ENCODE results near the gene HOMER2. TPM values are rescaled to one million over a fixed set of nuclear protein-coding genes. Genes with fewer than 3 reads are reported as not detected.

HOMER2 gene
- total and polyA plus RNA-seq, 8 donors = 2.9 to 144 (median 70.7) TPM

DNA sequence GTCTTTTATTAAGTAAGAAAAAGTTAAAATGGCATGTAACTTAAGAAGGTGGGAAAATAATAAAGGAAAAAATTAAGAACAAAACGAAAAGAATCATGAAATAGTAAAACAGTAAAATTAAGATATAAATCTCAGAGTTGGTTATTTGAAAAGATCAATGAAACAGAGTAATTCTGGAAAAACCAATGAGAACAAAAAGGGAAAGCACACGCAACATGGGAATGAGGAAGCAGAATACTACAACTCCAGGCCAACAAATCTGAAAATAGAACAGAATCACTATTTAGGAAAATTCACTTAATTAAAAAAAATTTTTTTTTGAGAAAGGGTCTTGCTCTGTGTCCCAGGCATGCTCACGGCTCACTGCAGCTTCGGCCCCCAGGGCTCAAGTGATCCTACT is 112.4 kb downstream of the HOMER2 start:
- TF ChIP-seq POLR2AphosphoS5 (IDR thresholded peaks at IDR 0.05) (no peak), EP300 (IDR thresholded peaks at IDR 0.05) (no peak), POLR2A (IDR thresholded peaks at IDR 0.05) (no peak)
- no peaks in the 10 kb centered on the region for H3K27me3 ChIP-seq
- H3K4me3 ChIP-seq = no peak overlapping the region
- no peak overlapping the region for H3K27ac ChIP-seq
- WGBS, 5 donors = 95 to 99% (median 97%) methylated on average over 4 of the region's 4 CpGs
- no peak for DNase-seq
- no peaks in the 10 kb centered on the region for H3K9me3 ChIP-seq
- H3K36me3 ChIP-seq = peaks cover 31 to 54% (median 51%) of the 10 kb centered on the region in 4 donors
- no peaks in the 10 kb centered on the region for H3K4me1 ChIP-seq
- intact Hi-C loops (cut with DNase I; ENCODE audit: low total_unique reads) = no loop called here

DNA sequence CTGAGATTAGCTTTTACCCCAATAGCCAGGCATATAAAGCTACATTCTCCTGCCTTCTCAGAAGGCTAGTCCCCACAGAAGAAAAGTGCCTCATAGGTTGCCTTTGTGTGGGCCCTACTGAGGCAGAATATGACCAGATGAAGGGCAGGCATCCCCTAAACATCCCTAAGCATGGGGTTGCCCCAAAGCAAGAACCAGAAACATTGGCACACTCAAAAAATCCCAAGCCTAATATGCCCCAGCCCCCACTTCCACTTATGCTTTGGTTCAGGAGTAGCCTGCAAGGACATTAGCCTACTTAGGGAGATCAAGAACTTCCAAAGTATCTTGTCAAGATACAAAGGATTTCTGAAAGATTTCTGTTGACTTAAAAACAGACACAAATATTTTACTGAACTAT is 113.4 kb downstream of the HOMER2 start:
- H3K27me3 ChIP-seq = no peaks in the 10 kb centered on the region
- H3K4me3 ChIP-seq = no peak overlapping the region
- no peak for DNase-seq
- H3K36me3 ChIP-seq = peaks cover 41 to 64% (median 58%) of the 10 kb centered on the region in 4 donors
- no peak overlapping the region for H3K27ac ChIP-seq
- intact Hi-C loops (cut with DNase I; ENCODE audit: low total_unique reads) = no loop called here
- no peak for TF ChIP-seq POLR2A (IDR thresholded peaks at IDR 0.05)
- no peak for TF ChIP-seq EP300 (IDR thresholded peaks at IDR 0.05)
- TF ChIP-seq POLR2AphosphoS5 (IDR thresholded peaks at IDR 0.05) = no peak
- TF ChIP-seq, protein P1, sequence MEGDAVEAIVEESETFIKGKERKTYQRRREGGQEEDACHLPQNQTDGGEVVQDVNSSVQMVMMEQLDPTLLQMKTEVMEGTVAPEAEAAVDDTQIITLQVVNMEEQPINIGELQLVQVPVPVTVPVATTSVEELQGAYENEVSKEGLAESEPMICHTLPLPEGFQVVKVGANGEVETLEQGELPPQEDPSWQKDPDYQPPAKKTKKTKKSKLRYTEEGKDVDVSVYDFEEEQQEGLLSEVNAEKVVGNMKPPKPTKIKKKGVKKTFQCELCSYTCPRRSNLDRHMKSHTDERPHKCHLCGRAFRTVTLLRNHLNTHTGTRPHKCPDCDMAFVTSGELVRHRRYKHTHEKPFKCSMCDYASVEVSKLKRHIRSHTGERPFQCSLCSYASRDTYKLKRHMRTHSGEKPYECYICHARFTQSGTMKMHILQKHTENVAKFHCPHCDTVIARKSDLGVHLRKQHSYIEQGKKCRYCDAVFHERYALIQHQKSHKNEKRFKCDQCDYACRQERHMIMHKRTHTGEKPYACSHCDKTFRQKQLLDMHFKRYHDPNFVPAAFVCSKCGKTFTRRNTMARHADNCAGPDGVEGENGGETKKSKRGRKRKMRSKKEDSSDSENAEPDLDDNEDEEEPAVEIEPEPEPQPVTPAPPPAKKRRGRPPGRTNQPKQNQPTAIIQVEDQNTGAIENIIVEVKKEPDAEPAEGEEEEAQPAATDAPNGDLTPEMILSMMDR (IDR thresholded peaks at IDR 0.05) = no peak
- H3K4me1 ChIP-seq = peaks cover 0 to 1% (median 0%) of the 10 kb centered on the region in 4 donors
- no peaks in the 10 kb centered on the region for H3K9me3 ChIP-seq

DNA sequence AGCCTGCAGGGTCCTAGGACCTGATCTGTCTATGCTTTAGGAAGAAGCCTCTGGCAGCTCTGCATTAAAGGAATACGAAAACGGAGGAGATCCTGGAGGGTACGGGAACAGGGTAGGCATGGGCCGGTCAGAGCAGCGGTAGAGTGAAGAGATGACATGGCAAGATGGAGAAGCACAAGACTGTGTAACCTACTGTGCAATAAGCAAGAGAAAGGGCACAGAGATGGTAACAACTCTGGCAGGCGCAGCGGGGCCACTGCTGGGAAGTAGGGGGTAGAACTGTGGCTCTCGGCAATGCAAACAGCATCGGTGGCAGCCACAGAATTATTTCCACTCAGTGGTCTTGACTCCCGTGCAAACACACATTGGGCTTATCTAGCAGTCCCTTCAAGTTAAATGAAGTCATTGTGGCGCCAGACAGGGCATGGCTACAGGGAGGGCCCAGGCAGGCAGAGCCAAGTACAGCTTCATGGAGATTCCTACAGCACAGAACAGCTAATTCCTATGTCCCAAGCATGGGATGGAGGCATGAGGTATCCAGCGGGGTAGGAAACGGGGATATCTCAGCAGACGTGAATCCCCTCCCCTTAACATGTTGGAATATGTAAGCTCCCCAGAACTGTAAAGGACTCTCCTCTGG is 114.3 kb downstream of the HOMER2 start:
- H3K27ac ChIP-seq = no peak overlapping the region
- WGBS, 5 donors = 89 to 96% (median 90%) methylated on average over 14 of the region's 14 CpGs
- TF ChIP-seq, protein P1 (IDR thresholded peaks at IDR 0.05) = no peak
- TF ChIP-seq EP300 (IDR thresholded peaks at IDR 0.05) (no peak), POLR2A (IDR thresholded peaks at IDR 0.05) (no peak), POLR2AphosphoS5 (IDR thresholded peaks at IDR 0.05) (no peak)
- peaks cover 0 to 9% (median 5%) of the 10 kb centered on the region in 4 donors for H3K4me1 ChIP-seq
- H3K4me3 ChIP-seq = no peak overlapping the region
- DNase-seq = no peak
- no peaks in the 10 kb centered on the region for H3K27me3 ChIP-seq
- intact Hi-C loops (cut with DNase I; ENCODE audit: low total_unique reads) = no loop called here
- H3K9me3 ChIP-seq = no peaks in the 10 kb centered on the region
- H3K36me3 ChIP-seq = peaks cover 50 to 67% (median 63%) of the 10 kb centered on the region in 4 donors

DNA sequence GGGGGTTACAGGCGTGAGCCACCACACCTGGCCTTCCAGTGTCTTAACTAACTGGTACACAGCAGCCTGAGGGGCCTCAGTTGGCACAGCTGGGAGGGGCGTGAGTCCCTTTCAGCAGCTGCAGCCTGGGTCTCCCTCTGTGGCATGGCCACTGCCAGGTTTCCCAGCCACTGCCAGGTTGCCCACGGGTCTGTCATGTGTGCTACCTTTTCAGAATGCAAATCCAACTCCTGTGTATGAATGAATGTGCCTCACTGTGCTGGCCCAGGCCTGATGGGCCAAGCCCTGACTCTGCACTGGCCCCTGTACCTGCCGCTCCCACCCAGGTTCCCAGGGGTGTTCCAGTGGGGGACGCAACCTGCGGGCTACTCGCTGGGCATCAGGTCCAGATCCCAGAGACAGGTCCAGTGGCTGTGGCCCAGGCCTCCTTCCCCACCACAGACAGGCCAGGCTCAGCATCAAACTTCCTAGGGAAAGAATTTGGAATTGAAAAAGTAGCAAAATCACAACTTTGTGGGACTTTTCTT is 117.1 kb downstream of the HOMER2 start:
- DNase-seq = no peak
- intact Hi-C loops (cut with DNase I; ENCODE audit: low total_unique reads) = no loop called here
- Histone ChIP-seq H3K36me3 (peaks cover 64 to 87% (median 83%) of the 10 kb centered on the region in 4 donors), H3K9me3 (no peaks in the 10 kb centered on the region), H3K4me3 (no peak overlapping the region), H3K27me3 (no peaks in the 10 kb centered on the region), H3K27ac (no peak overlapping the region), H3K4me1 (peaks cover 15 to 30% (median 18%) of the 10 kb centered on the region in 4 donors)
- TF ChIP-seq POLR2AphosphoS5 (IDR thresholded peaks at IDR 0.05) = no peak
- no peak for TF ChIP-seq EP300 (IDR thresholded peaks at IDR 0.05)
- TF ChIP-seq POLR2A (IDR thresholded peaks at IDR 0.05) = no peak
- TF ChIP-seq, protein P1 (IDR thresholded peaks at IDR 0.05) = no peak
- 94 to 98% (median 97%) methylated on average over 4 to 7 of the region's 7 CpGs for WGBS, 5 donors

DNA sequence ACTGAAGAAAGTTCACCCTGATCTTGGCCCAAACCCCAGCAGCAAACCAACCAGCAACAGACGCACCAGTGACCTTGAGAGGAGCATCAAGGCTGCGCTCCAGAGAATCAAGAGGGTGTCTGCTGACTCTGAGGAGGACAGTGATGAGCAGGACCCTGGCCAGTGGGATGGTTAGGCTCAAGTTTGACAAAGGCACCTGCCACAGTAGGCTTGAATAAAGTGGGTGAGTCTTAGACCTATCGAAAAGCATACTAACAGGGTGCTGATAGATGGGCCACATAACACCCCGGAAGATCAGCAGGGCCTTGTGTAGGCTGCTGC is 119.2 kb downstream of the HOMER2 start:
- intact Hi-C loops (cut with DNase I; ENCODE audit: low total_unique reads) = no loop called here
- DNase-seq = no peak
- Histone ChIP-seq H3K4me3 (no peak overlapping the region), H3K27ac (peak overlapping the region in 4 of 5 donors; percentile 1 to 59 (median 30)), H3K36me3 (peaks cover 72 to 100% (median 100%) of the 10 kb centered on the region in 4 donors), H3K9me3 (no peaks in the 10 kb centered on the region), H3K27me3 (no peaks in the 10 kb centered on the region), H3K4me1 (peaks cover 15 to 30% (median 18%) of the 10 kb centered on the region in 4 donors)
- TF ChIP-seq EP300 (IDR thresholded peaks at IDR 0.05) (no peak), POLR2A (IDR thresholded peaks at IDR 0.05) (no peak), POLR2AphosphoS5 (IDR thresholded peaks at IDR 0.05) (no peak)
- TF ChIP-seq, protein P1 (IDR thresholded peaks at IDR 0.05) = no peak
- WGBS, 5 donors = 66 to 100% (median 71%) methylated on average over 2 to 4 of the region's 4 CpGs

Data from stomach (tissue), 9 donors.